ENCODE data around the gene LSM8. TPM values are rescaled to one million over a fixed set of nuclear protein-coding genes. Genes with fewer than 3 reads are reported as not detected.

LSM8 gene
- total and polyA plus RNA-seq, 2 of the 8 experiments (the other 6 are each of a cell fraction or from before 2014, with no cell fraction given), result 36.9 to 51.0 TPM

DNA sequence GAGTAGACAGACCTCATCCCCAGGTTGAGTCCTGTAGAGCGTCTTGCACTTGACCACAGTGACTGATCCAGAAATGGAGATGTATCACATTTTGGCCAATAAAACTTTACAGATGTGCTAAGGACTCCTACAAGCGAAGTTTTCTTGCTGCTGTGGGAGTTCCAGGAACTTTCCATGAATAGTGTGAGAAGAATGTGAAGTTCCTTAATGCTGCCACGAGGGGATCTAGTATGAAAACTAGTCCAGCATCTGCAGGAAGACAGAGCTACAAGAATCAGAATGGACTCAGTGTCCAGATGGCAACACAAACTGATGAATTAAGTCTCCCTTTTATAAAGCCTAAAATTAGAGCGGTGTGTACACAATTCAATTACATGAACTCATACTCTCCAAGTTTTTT is 14.8 kb upstream of the LSM8 start:
- H3K18ac ChIP-seq (ENCODE audit: extremely low read depth, low read length), result no peak overlapping the region
- no peak overlapping the region for H2BK120ac ChIP-seq (replicated peaks; ENCODE audit: low read depth, low read length)
- H3K79me1 ChIP-seq (ENCODE audit: low read depth, low read length), result no peaks in the 10 kb centered on the region
- H3K23me2 ChIP-seq (ENCODE audit: low read depth, low read length), result no peaks in the 10 kb centered on the region
- H4K5ac ChIP-seq (ENCODE audit: insufficient read length, low read depth, low read length), result no peak overlapping the region
- no peak overlapping the region for H3K56ac ChIP-seq (replicated peaks; ENCODE audit: insufficient read length, low read depth, low read length)
- H2BK5ac ChIP-seq (ENCODE audit: low read depth, low read length), result no peak overlapping the region
- no peak overlapping the region for H2BK15ac ChIP-seq (ENCODE audit: low read length)
- no peak overlapping the region for H3K4ac ChIP-seq (replicated peaks; ENCODE audit: insufficient read length, low read depth, low read length)
- DNase-seq (ENCODE audit: low read depth in 1 of 2, low spot score in 2 of 2) (no peak), FAIRE-seq (peak; percentile 7)
- CTCF ChIA-PET (ENCODE audit: partially characterized antibody), result interaction anchor here (0.7 to 1.4 kb wide), 3 partner anchors 14 to 594 kb away, joined by 3 to 4 read pairs (median 4); no protein-coding TSS in a partner anchor
- H2AFZ ChIP-seq (ENCODE audit: low read length), result no peak overlapping the region
- H3K14ac ChIP-seq (ENCODE audit: insufficient read length), result no peak overlapping the region
- H2AK5ac ChIP-seq (ENCODE audit: low read depth, low read length), result no peak overlapping the region
- H3K36me3 ChIP-seq (ENCODE audit: control insufficient read depth in 2 of 4, insufficient read depth in 4 of 4, low read length in 3 of 4), result no peaks in the 10 kb centered on the region
- H4K91ac ChIP-seq (replicated peaks; ENCODE audit: insufficient read length, low read length), result no peak overlapping the region
- no peak overlapping the region for H3K9ac ChIP-seq (replicated peaks in 1 of 4; ENCODE audit: extremely low read depth in 1 of 4, low read depth in 3 of 4, low read length in 3 of 4)
- H3K9me3 ChIP-seq (ENCODE audit: insufficient read depth in 2 of 2, low read depth in 1 of 2, low read length in 1 of 2), result no peaks in the 10 kb centered on the region
- H3K79me2 ChIP-seq (ENCODE audit: control insufficient read depth in 1 of 2, insufficient read depth in 2 of 2, low read length in 2 of 2), result no peaks in the 10 kb centered on the region
- no peak overlapping the region for H2BK12ac ChIP-seq (ENCODE audit: low read depth, low read length)
- POLR2A ChIA-PET (ENCODE audit: partially characterized antibody), result no interaction called here
- H3K27ac ChIP-seq (ENCODE audit: low read depth, low read length), result no peak overlapping the region
- H4K20me1 ChIP-seq (replicated peaks in 1 of 2; ENCODE audit: control insufficient read depth in 1 of 2, insufficient read depth in 2 of 2, low read length in 2 of 2), result peaks cover 0 to 1% of the 10 kb centered on the region in 2 experiments
- H3K4me1 ChIP-seq (replicated peaks in 1 of 4; ENCODE audit: control insufficient read depth in 3 of 4, insufficient read depth in 4 of 4, low read length in 3 of 4), result no peaks in the 10 kb centered on the region
- no peak overlapping the region for H4K8ac ChIP-seq (ENCODE audit: extremely low read depth, insufficient read depth, low read length)
- 89% methylated on average over 4 of the region's 4 CpGs; no CpG with 5 or more reads in 1 of the 2 experiments for WGBS, 2 experiments (ENCODE audit: extremely low coverage in 1 of 2, insufficient coverage in 1 of 2, insufficient read length in 1 of 2, insufficient replicate concordance in 2 of 2, low coverage in 1 of 2, low lambda C conversion rate in 2 of 2, missing lambda C conversion rate in 1 of 2)
- no peak overlapping the region for H3K23ac ChIP-seq (ENCODE audit: insufficient read length)
- H3K27me3 ChIP-seq (replicated peaks in 1 of 4; ENCODE audit: control insufficient read depth in 3 of 4, extremely low read depth in 1 of 4, insufficient read depth in 3 of 4, low read length in 3 of 4), result no peaks in the 10 kb centered on the region
- H2BK20ac ChIP-seq (ENCODE audit: low read length), result no peak overlapping the region
- TF ChIP-seq KDM5A (IDR thresholded peaks at IDR 0.05; ENCODE audit: low read length) (no peak), YY1 (IDR thresholded peaks at IDR 0.05; ENCODE audit: low read depth, low read length) (no peak)
- TF ChIP-seq, protein P1, sequence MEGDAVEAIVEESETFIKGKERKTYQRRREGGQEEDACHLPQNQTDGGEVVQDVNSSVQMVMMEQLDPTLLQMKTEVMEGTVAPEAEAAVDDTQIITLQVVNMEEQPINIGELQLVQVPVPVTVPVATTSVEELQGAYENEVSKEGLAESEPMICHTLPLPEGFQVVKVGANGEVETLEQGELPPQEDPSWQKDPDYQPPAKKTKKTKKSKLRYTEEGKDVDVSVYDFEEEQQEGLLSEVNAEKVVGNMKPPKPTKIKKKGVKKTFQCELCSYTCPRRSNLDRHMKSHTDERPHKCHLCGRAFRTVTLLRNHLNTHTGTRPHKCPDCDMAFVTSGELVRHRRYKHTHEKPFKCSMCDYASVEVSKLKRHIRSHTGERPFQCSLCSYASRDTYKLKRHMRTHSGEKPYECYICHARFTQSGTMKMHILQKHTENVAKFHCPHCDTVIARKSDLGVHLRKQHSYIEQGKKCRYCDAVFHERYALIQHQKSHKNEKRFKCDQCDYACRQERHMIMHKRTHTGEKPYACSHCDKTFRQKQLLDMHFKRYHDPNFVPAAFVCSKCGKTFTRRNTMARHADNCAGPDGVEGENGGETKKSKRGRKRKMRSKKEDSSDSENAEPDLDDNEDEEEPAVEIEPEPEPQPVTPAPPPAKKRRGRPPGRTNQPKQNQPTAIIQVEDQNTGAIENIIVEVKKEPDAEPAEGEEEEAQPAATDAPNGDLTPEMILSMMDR (IDR thresholded peaks at IDR 0.05; ENCODE audit: control extremely low read depth in 1 of 3, insufficient read depth in 1 of 3, low read depth in 1 of 3, low read length in 3 of 3), result peak in 1 of 3 experiments; percentile 5; a peak in 1 of 4 replicates
- H3K4me3 ChIP-seq (ENCODE audit: extremely low read depth in 1 of 4, insufficient read depth in 2 of 4, low read depth in 3 of 4, low read length in 4 of 4), result no peak overlapping the region
- H3K4me2 ChIP-seq (ENCODE audit: insufficient read depth in 1 of 2, low read depth in 2 of 2, low read length in 2 of 2), result no peak overlapping the region

Data from H1 (cell line).